HCT116 (cell line): ENCODE results near the gene TRMT10C.

Source experiments
- CEBPB ChIP-seq: IDR thresholded peaks from 2 replicates; pipeline ENCODE4 v1.6.1; 2012; ENCODE audit warnings: low read depth
- EZH2 ChIP-seq: fragments of 200-600 bp; sonication (generic); IDR thresholded peaks from 2 replicates; pipeline ENCODE4 v1.6.1; 2017; ENCODE audit warnings: antibody characterized with exemption, mixed run types
- EZH2phosphoT487 ChIP-seq: fragments of 200-600 bp; IDR thresholded peaks from 2 replicates; pipeline ENCODE4 v1.6.1; 2018; ENCODE audit warnings: antibody characterized with exemption, borderline replicate concordance
- POLR2A ChIP-seq: IDR thresholded peaks from 2 replicates; pipeline ENCODE4 v1.7.0; 2011; ENCODE audit warnings: borderline replicate concordance; ENCODE audit not compliant: insufficient read depth, insufficient read length; ENCODE audit errors: extremely low read depth
- POLR2AphosphoS5 ChIP-seq: IDR thresholded peaks from 2 replicates; pipeline ENCODE4 v1.6.1; 2011; ENCODE audit warnings: mild to moderate bottlenecking, low read depth, low read length, moderate library complexity
- SIN3A ChIP-seq: IDR thresholded peaks from 2 replicates; pipeline ENCODE4 v1.6.1; 2012; ENCODE audit warnings: low read depth
- YY1 ChIP-seq: IDR thresholded peaks from 2 replicates; pipeline ENCODE4 v1.6.1; 2011; ENCODE audit warnings: low read length, low read depth, moderate library complexity, mild to moderate bottlenecking; ENCODE audit not compliant: insufficient replicate concordance; ENCODE audit errors: extremely low read depth
- ZNF274 ChIP-seq: fragments of 200-500 bp; sonication (Bioruptor generic); IDR thresholded peaks from 2 replicates; pipeline ENCODE4 v1.6.1; 2014; ENCODE audit warnings: mild to moderate bottlenecking, low read depth, low read length, inconsistent platforms
- TF ChIP-seq, protein P1 (sequence below), 3 experiments: fragments of 200-600 bp in 1 of 3; sonication (generic) in 1 of 3; IDR thresholded peaks in 2 of 3; conservative IDR thresholded peaks in 1 of 3; 2 replicates each; pipeline ENCODE4 v1.5.1; 2012 to 2017; ENCODE audit warnings: low read depth in 2 of 3, low read length in 2 of 3, antibody characterized with exemption in 1 of 3, borderline replicate concordance in 1 of 3, control low read depth in 1 of 3, mild to moderate bottlenecking in 1 of 3, mixed read lengths in 1 of 3, mixed run types in 1 of 3, moderate library complexity in 1 of 3; ENCODE audit not compliant: insufficient read depth in 1 of 3
- TF ChIP-seq, protein P2 (sequence below): IDR thresholded peaks from 2 replicates; pipeline ENCODE4 v1.6.1; 2012; ENCODE audit warnings: low read depth
- TF ChIP-seq, protein P3 (sequence below): IDR thresholded peaks from 2 replicates; pipeline ENCODE4 v1.6.1; 2011; ENCODE audit warnings: mild to moderate bottlenecking, low read length, moderate library complexity; ENCODE audit not compliant: insufficient replicate concordance; ENCODE audit errors: extremely low read depth

DNA sequence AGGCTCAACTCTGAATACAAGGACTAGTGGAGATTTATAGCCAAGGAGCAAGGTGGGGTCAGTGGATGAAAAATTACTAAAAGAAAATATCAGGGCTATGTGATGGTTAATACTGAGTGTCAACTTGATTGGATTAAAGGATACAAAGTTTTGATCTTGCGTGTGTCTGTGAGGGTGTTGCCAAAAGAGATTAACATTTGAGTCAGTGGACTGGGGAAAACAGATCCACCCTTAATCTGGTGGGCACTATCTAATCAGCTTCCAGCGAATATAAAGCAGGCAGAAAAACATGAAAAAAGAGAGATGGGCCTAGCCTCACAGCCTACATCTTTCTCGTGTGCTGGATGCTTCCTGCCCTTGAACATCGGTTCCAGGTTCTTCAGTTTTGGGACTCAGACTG lies 34.2 kb upstream of the TRMT10C start:
- TF ChIP-seq POLR2AphosphoS5 (no peak), CEBPB (no peak), YY1 (no peak), POLR2A (no peak), EZH2 (no peak), SIN3A (no peak), EZH2phosphoT487 (no peak), ZNF274 (no peak)
- TF ChIP-seq, protein P1, sequence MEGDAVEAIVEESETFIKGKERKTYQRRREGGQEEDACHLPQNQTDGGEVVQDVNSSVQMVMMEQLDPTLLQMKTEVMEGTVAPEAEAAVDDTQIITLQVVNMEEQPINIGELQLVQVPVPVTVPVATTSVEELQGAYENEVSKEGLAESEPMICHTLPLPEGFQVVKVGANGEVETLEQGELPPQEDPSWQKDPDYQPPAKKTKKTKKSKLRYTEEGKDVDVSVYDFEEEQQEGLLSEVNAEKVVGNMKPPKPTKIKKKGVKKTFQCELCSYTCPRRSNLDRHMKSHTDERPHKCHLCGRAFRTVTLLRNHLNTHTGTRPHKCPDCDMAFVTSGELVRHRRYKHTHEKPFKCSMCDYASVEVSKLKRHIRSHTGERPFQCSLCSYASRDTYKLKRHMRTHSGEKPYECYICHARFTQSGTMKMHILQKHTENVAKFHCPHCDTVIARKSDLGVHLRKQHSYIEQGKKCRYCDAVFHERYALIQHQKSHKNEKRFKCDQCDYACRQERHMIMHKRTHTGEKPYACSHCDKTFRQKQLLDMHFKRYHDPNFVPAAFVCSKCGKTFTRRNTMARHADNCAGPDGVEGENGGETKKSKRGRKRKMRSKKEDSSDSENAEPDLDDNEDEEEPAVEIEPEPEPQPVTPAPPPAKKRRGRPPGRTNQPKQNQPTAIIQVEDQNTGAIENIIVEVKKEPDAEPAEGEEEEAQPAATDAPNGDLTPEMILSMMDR (IDR thresholded peaks at IDR 0.05 in 2 of 3, conservative IDR thresholded peaks at IDR 0.05 in 1 of 3; ENCODE audit: borderline replicate concordance in 1 of 3, insufficient read depth in 1 of 3, low read depth in 2 of 3, low read length in 2 of 3), result no peak
- TF ChIP-seq, protein P2, sequence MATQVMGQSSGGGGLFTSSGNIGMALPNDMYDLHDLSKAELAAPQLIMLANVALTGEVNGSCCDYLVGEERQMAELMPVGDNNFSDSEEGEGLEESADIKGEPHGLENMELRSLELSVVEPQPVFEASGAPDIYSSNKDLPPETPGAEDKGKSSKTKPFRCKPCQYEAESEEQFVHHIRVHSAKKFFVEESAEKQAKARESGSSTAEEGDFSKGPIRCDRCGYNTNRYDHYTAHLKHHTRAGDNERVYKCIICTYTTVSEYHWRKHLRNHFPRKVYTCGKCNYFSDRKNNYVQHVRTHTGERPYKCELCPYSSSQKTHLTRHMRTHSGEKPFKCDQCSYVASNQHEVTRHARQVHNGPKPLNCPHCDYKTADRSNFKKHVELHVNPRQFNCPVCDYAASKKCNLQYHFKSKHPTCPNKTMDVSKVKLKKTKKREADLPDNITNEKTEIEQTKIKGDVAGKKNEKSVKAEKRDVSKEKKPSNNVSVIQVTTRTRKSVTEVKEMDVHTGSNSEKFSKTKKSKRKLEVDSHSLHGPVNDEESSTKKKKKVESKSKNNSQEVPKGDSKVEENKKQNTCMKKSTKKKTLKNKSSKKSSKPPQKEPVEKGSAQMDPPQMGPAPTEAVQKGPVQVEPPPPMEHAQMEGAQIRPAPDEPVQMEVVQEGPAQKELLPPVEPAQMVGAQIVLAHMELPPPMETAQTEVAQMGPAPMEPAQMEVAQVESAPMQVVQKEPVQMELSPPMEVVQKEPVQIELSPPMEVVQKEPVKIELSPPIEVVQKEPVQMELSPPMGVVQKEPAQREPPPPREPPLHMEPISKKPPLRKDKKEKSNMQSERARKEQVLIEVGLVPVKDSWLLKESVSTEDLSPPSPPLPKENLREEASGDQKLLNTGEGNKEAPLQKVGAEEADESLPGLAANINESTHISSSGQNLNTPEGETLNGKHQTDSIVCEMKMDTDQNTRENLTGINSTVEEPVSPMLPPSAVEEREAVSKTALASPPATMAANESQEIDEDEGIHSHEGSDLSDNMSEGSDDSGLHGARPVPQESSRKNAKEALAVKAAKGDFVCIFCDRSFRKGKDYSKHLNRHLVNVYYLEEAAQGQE, result no peak
- TF ChIP-seq, protein P3, sequence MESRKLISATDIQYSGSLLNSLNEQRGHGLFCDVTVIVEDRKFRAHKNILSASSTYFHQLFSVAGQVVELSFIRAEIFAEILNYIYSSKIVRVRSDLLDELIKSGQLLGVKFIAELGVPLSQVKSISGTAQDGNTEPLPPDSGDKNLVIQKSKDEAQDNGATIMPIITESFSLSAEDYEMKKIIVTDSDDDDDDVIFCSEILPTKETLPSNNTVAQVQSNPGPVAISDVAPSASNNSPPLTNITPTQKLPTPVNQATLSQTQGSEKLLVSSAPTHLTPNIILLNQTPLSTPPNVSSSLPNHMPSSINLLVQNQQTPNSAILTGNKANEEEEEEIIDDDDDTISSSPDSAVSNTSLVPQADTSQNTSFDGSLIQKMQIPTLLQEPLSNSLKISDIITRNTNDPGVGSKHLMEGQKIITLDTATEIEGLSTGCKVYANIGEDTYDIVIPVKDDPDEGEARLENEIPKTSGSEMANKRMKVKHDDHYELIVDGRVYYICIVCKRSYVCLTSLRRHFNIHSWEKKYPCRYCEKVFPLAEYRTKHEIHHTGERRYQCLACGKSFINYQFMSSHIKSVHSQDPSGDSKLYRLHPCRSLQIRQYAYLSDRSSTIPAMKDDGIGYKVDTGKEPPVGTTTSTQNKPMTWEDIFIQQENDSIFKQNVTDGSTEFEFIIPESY, result no peak
